PFSK-1 (cell line): ENCODE data around the gene RPS18.

Experiments
- FOXP2 ChIP-seq: optimal IDR thresholded peaks from 2 replicates; pipeline ENCODE3; 2011; ENCODE audit warnings: borderline replicate concordance, control low read depth, inconsistent platforms; ENCODE audit not compliant: insufficient read depth; ENCODE audit errors: extremely low read length, extremely low read depth
- POLR2AphosphoS5 ChIP-seq: IDR thresholded peaks from 2 replicates; pipeline ENCODE4 v1.6.1; 2012; ENCODE audit warnings: low read depth, mild to moderate bottlenecking, control low read depth, low read length, moderate library complexity
- REST ChIP-seq, 2 experiments: IDR thresholded peaks; 2 replicates each; pipeline versions ENCODE4 v1.6.1 to v1.8.0; 2011 to 2012; ENCODE audit warnings: low read depth in 2 of 2, low read length in 2 of 2, control low read depth in 1 of 2, inconsistent platforms in 1 of 2, mild to moderate bottlenecking in 1 of 2, moderate library complexity in 1 of 2; ENCODE audit not compliant: insufficient read depth in 1 of 2
- SIN3A ChIP-seq: IDR thresholded peaks from 2 replicates; pipeline ENCODE4 v1.6.1; 2012; ENCODE audit warnings: mild to moderate bottlenecking, low read length, moderate library complexity, borderline replicate concordance; ENCODE audit not compliant: insufficient read depth
- TAF1 ChIP-seq: IDR thresholded peaks from 2 replicates; pipeline ENCODE4 v1.6.1; 2012; ENCODE audit warnings: low read length, control low read depth, borderline replicate concordance; ENCODE audit not compliant: insufficient read depth

Gene RPS18

GRCh38 chr6:33290459-33290858 is 18.6 kb downstream of the RPS18 start:
- no peak for TF ChIP-seq REST (IDR thresholded peaks at IDR 0.05; ENCODE audit: insufficient read depth in 1 of 2, low read depth in 2 of 2, low read length in 2 of 2)
- peak; percentile 50; the same call in 1 of the 2 replicates for TF ChIP-seq POLR2AphosphoS5

GRCh38 chr6:33292996-33293682 is 21.3 kb downstream of the RPS18 start:
- TF ChIP-seq REST (IDR thresholded peaks at IDR 0.05; ENCODE audit: insufficient read depth in 1 of 2, low read depth in 2 of 2, low read length in 2 of 2) (no peak), POLR2AphosphoS5 (peak; percentile 51)

- no peak for TF ChIP-seq SIN3A
- no peak for TF ChIP-seq REST (IDR thresholded peaks at IDR 0.05; ENCODE audit: insufficient read depth in 1 of 2, low read depth in 2 of 2, low read length in 2 of 2)
Measured at GRCh38 chr6:33294086-33294823, 22.4 kb downstream of the RPS18 start.

GRCh38 chr6:33295621-33296369 is 23.9 kb downstream of the RPS18 start:
- TF ChIP-seq REST (IDR thresholded peaks at IDR 0.05; ENCODE audit: insufficient read depth in 1 of 2, low read depth in 2 of 2, low read length in 2 of 2) (no peak), POLR2AphosphoS5 (no peak), FOXP2 (no peak), SIN3A (no peak), TAF1 (no peak)
